ENCODE data around the gene NELFB.

Gene NELFB

GRCh38 chr9:137272241-137273094 is 17.3 kb downstream of the NELFB start:
- no peak for DNase-seq

DNA sequence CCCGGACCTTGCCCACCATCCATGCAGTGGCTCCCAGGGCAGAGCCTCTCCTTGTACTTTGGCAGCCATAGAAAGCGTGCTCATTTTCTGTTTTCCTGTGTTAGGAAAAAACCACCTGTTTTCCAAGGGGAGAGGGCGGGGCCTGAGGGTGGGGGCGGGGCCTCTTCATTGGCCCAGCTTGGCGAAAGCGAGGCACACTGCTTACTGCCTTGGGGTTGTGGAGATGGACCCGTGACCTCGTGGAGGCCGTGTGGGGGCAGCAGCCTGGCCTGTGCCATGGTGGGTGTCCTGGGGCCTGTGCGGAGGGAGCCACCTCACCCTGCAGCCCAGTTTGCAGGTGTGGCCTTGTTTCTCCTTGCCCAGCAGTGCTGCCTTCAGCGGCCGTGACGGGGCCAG is 18.0 kb downstream of the NELFB start:
- DNase-seq: no peak

DNA sequence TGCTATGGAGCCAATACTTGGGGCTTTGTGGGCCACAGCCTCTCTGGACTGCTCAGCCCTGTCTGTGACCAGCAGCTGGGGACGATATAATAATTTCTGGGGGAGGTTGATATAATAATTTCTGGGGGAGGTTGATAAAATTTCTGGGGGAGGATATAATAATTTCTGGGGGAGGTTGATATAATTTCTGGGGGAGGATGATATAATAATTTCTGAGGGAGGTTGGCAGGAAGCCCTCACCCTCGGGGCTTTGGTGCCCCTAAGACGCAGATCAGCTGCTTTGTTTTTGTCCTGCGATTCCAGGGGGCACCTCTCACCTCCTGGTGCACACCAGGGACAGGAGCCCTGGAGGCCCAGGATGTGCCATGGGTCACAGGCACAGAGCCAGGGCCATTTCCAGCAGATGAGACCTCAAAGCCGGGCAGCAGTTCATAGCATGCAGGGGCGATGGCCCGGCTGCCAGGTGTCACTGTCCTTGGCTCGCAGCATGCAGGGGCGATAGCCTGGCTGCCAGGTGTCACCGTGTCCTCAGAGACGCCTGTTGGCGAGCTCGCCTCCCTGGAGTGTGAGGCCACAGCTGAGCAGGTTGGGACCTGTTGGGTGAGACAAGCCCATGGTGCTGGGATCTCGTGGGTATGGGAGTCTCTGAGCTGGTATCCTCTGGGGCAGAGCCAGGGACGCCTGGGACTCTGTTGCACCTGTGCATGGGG is 18.6 kb downstream of the NELFB start:
- DNase-seq: no peak

DNA sequence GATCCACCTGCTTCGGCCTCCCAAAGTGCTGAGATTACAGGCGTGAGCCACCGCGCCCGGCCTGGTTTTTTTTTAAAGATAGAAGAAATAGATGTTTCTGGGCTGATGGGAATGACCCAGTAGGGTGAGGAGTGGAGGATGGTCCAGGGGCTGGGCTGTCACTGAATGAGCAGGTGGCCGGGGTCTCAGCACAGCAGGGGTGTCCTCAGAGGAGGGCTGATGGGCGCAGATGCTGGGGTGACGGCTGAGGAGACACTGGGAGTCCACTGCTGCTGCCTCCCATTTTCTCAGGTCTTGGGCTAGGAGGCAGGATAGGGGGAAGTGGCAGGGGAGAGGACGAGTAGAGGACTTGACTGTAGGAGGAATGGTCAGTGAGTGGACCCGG is 20.1 kb downstream of the NELFB start:
- DNase-seq: no peak

DNA sequence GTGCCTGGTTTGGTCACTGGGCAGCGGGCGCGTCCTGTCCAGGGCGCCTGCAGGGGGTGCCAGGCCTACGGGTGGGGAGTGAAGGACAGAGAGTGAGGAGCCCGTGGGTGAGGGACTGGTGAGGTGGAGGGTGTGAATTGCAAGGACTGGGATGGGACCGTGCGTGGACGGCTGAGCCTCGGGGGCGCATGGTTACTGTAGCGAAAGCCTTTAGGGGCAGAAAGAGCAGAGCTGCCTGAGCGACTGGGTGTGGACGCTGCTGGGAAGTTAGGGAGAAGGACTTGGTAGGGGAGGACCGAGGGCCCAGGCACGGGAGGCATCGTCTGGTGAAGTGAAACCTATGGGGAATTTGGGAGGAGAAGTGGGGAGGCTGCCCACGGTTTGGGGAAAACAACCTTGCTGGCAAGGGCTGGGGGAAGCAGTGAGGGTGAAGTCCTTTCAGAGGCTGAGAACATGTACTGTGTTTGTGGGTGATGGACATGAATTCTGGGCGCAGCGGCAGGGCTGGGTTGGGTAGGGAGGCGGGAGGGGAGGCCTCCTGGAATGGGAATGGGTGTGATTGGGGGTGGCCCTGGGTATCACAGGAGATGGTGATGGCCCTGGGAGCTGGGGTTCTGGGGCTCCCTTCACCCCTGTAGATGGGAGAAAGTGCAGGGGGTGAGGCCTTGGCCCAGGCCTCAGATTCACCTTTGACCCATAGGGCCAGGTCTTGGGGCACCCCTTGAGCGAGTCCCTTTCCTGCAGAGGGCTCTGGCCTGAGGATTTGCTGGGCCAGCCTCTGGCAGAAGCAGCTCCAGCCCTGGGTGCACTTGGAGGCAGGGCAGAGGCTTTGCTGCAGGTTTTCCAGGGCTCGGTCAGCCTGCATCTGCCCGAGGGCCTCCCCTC is 20.7 kb downstream of the NELFB start:
- DNase-seq: no peak

DNA sequence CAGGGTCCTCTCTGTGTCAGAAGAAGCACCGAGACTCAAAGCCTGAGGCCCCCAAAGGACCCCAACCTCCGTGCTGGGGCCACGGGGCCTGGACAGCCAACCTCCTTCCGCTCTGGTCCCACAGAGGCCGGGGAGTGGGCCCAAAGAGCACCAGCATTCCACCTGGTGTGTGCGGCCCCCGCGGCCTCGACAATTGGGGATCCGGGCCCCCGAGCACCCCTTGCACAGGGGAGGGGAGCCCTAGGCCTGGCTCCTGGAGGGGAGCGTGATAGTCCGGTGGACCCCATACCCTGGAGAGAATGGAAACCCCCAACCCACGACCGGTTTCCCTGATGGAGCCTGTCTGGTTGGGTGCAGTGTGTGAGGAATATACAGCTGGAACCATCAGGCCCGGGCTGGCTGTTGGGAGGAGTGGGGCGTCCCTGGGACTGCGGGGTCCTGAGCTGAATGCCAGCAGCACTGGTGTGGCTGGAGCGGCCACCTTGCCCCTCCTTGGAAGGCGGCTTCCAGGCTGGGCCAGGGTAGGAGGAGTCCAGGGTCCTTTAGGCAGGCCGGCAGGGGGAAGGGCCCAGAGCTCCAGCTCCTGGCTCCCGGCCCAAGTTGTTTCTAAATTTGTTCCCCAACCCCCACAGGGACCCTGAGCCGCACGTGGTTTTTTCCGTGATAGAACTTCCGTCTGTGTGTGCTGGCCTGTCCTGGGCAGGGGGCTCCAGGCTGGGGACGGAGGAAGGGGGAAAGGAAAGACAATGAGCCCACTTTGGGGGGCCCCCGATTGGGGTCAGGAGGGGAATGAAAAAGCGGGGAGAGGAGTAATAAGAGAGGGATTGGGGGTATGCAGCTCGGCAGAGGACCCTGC is 21.6 kb downstream of the NELFB start:
- DNase-seq: peak; percentile 82

GRCh38 chr9:137277329-137278041 is 22.4 kb downstream of the NELFB start, which contains the start of gene TOR4A:
TSS of gene TOR4A (plus strand) at chr9:137277726. CDS start at chr9:137278690, 964 bp downstream.
- peak; percentile 76 for DNase-seq

GRCh38 chr9:137278061-137278701 is 23.1 kb downstream of the NELFB start:
- no peak for DNase-seq

- no peak for DNase-seq
These were observed 23.9 kb downstream of the NELFB start for GRCh38 chr9:137278721-137279711.

- no peak for DNase-seq
These were observed 24.8 kb downstream of the NELFB start for GRCh38 chr9:137279741-137280473.

GRCh38 chr9:137280474-137281344 is 25.6 kb downstream of the NELFB start:
- no peak for DNase-seq

DNA sequence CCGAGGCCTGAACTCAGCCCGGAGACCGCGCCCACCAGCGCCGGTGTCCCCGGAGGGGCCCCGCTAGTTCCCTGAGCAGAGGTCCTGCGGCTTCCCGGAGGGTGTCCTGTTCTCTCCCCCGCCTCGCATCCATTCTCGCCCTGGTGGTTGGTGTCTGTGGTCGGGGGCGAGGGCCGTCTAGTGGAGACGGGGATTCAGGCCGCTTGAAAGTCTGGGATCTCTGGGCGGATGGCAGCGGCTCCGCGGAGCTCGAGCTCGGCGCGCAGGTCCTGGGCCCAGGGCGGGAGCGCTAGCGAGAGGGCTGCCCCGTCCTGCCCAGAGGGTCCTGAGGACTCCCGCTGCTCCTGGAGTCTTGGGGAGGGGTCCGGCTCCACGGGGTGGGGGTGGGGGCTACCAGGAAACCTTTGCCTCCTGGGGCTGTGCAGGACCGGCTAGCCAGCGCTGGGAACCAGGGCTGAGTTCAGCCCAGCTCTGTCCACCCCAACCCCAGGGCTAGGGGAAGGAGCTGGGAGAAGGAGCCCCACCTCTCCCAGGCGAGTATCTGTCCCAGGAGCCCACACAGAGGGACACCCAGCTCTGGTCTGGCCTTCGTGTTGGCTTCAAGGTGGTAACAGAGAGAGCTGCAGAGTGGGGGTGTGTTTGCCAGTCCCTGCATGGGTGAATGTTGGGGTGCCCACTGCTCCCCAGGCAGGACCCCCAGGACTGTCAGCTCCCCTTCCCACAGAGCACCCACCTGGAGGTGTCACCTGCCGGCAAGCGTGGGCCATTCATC is 26.4 kb downstream of the NELFB start:
- no peak for DNase-seq

GRCh38 chr9:137286975-137287383 is 31.9 kb downstream of the NELFB start:
- DNase-seq: no peak

- DNase-seq: no peak
These were observed 38.0 kb downstream of the NELFB start for GRCh38 chr9:137293094-137293481.

- DNase-seq: no peak
These were observed 38.5 kb downstream of the NELFB start for GRCh38 chr9:137293482-137294090.

- no peak for DNase-seq
These were observed 39.1 kb downstream of the NELFB start for GRCh38 chr9:137294091-137294680.

Data from right forelimb (tissue), 1 donor.